ENCODE results near the gene FAM120A.

- TF ChIP-seq CTCF (IDR thresholded peaks at IDR 0.05) (no peak), ZNF138 (CRISPR knock-in tag; conservative IDR thresholded peaks at IDR 0.05) (no peak), CREB1 (CRISPR knock-in tag; IDR thresholded peaks at IDR 0.05) (no peak)
These were observed 32.5 kb upstream of the FAM120A start for GRCh38 chr9:93419023-93419422.

Data from WTC11 (cell line).